Psoas muscle (tissue), 8 donors: ENCODE measurements around the gene CAST. TPM values are rescaled to one million over a fixed set of nuclear protein-coding genes. Genes with fewer than 3 reads are reported as not detected.

ENCODE experiments used
- ATAC-seq, 4 donors: fragments of 200-7000 bp; cut with Tn5 transposase; one replicate each; pipeline ENCODE4 v1.9.1; 2020; ENCODE audit warnings: moderate library complexity in 3 of 4, mild to moderate bottlenecking in 2 of 4
- DNase-seq, 2 donors: peaks; one replicate each; pipeline ENCODE4 v3.0.0-alpha.2; 2020
- H3K27ac ChIP-seq: fragments of 200-600 bp; one replicate; pipeline ENCODE4 v1.8.0; 2022
- H3K27me3 ChIP-seq, 3 donors: fragments of 200-600 bp in 1 of 3; one replicate each; pipeline versions ENCODE4 v1.6.1 to v1.8.0; 2013 to 2022; ENCODE audit warnings: low read length in 2 of 3, mild to moderate bottlenecking in 2 of 3, moderate library complexity in 1 of 3; ENCODE audit not compliant: insufficient read depth in 3 of 3
- H3K36me3 ChIP-seq, 2 donors: fragments of 200-600 bp in 1 of 2; one replicate each; pipeline versions ENCODE4 v1.6.1 to v1.8.0; 2013 to 2022; ENCODE audit warnings: low read depth in 1 of 2, mild to moderate bottlenecking in 1 of 2, moderate library complexity in 1 of 2; ENCODE audit not compliant: insufficient read depth in 1 of 2
- H3K4me1 ChIP-seq: fragments of 200-600 bp; one replicate; pipeline ENCODE4 v1.8.0; 2022
- H3K4me3 ChIP-seq: fragments of 200-600 bp; one replicate; pipeline ENCODE4 v1.8.0; 2022; ENCODE audit warnings: mild to moderate bottlenecking
- H3K9me3 ChIP-seq: fragments of 200-600 bp; one replicate; pipeline ENCODE4 v1.8.0; 2022
- CTCF ChIP-seq: fragments of 200-600 bp; IDR thresholded peaks from one replicate; pipeline ENCODE4 v1.8.0; 2022; ENCODE audit warnings: antibody characterized with exemption
- WGBS, 3 donors: extraction: QIAGEN DNeasy Blood & Tissue Kit; methylation state at CpG; one replicate each; pipeline versions ENCODE4 v1.1.6 to v1.1.7; 2013; 5-methylcytosine and 5-hydroxymethylcytosine counted together
- intact Hi-C, 2 donors: fragments of 100-400 bp; cut with DNase I; formaldehyde crosslinking; loops; one replicate each; pipeline versions ENCODE4 v1.11.0 to v1.14.2; 2022
- polyA plus RNA-seq, 3 donors: library from polyadenylated mRNA; stranded (reverse); fragments of 200-250 nt; gene quantifications; one replicate each; pipeline ENCODE4 v1.2.3, GENCODE V29; 2013
- total RNA-seq, 4 donors: library from RNA; stranded (reverse); fragmentation: NEBNext Ultra II Directional in 2 of 4; extraction: Animal tissue kit (Norgen Biotek cat#: 25700) in 2 of 4; gene quantifications; one replicate each; pipeline versions ENCODE4 v1.2.1 to v1.2.4, GENCODE V29; 2021 to 2023
- donor health status: healthy with polysubstance abuse.
- donor health status: DM: no; HTN: no; CAD: no; lungs with moderate emphysema.
- donor health status: Bipolar disorder and iron deficiency.
- donor health status: healthy.
- donor health status: DM: yes; HTN: yes; CAD: no.
- donor health status: DM: no; HTN: no; CAD: no.
- donor health status: DM: no; HTN: no; CAD: no.
- donor health status: DM: yes; HTN: yes; CAD: no.

Gene CAST
- total and polyA plus RNA-seq, 7 donors: 193 to 447 (median 312) TPM

GRCh38 chr5:96808541-96808828 lies 146.3 kb downstream of the CAST start:
- Histone ChIP-seq H3K27me3 (no peaks in the 10 kb centered on the region), H3K9me3 (no peaks in the 10 kb centered on the region), H3K36me3 (peaks cover 0 to 2% of the 10 kb centered on the region in 2 donors), H3K4me1 (peaks cover 18% of the 10 kb centered on the region), H3K27ac (peak overlapping the region; percentile 99), H3K4me3 (peak overlapping the region; percentile 92)
- intact Hi-C loops: loop anchor here in 1 of 2 donors (5.0 kb wide), 2 partner anchors 64 to 1166 kb away; no protein-coding TSS in a partner anchor
- 3 to 19% (median 5%) methylated on average over 2 of the region's 2 CpGs for WGBS, 3 donors
- no peak for DNase-seq
- ATAC-seq: no peak
- TF ChIP-seq CTCF: no peak

GRCh38 chr5:96808868-96809558 lies 146.8 kb downstream of the CAST start:
- 67 to 83% (median 75%) methylated on average over 8 of the region's 8 CpGs for WGBS, 3 donors
- intact Hi-C loops: loop anchor here in 1 of 2 donors (5.0 kb wide), 2 partner anchors 63 to 1167 kb away; no protein-coding TSS in a partner anchor
- Histone ChIP-seq H3K4me1 (peaks cover 18% of the 10 kb centered on the region), H3K27ac (peak overlapping the region; percentile 99), H3K4me3 (peak overlapping the region; percentile 92), H3K36me3 (no peaks in the 10 kb centered on the region), H3K27me3 (no peaks in the 10 kb centered on the region), H3K9me3 (no peaks in the 10 kb centered on the region)
- DNase-seq: no peak
- ATAC-seq: no peak
- TF ChIP-seq CTCF: no peak

- no peak overlapping the region for H3K27ac ChIP-seq
- no peaks in the 10 kb centered on the region for H3K27me3 ChIP-seq
Observed at GRCh38 chr5:96809921-96810320, 147.7 kb downstream of the CAST start.

GRCh38 chr5:96812851-96813250 lies 150.7 kb downstream of the CAST start:
- Histone ChIP-seq H3K9me3 (no peaks in the 10 kb centered on the region), H3K27me3 (no peaks in the 10 kb centered on the region), H3K27ac (no peak overlapping the region), H3K36me3 (no peaks in the 10 kb centered on the region), H3K4me3 (no peak overlapping the region), H3K4me1 (peaks cover 12% of the 10 kb centered on the region)
- TF ChIP-seq CTCF: no peak
- ATAC-seq: no peak
- DNase-seq: no peak
- intact Hi-C loops: no loop called here

More at GRCh38 chr5:96809921-96810320, 147.7 kb downstream of the CAST start:
- Histone ChIP-seq H3K9me3 (no peaks in the 10 kb centered on the region), H3K4me3 (no peak overlapping the region), H3K4me1 (peaks cover 18% of the 10 kb centered on the region), H3K36me3 (no peaks in the 10 kb centered on the region)
- DNase-seq (no peak), ATAC-seq (no peak)
- 92 to 96% (median 96%) methylated on average over 9 of the region's 9 CpGs for WGBS, 3 donors
- intact Hi-C loops: loop anchor here in 1 of 2 donors (5.0 kb wide), 2 partner anchors 62 to 1168 kb away; no protein-coding TSS in a partner anchor
- TF ChIP-seq CTCF: no peak

GRCh38 chr5:96814041-96814440 lies 151.9 kb downstream of the CAST start:
- intact Hi-C loops: no loop called here
- H3K4me3 ChIP-seq: no peak overlapping the region
- no peak overlapping the region for H3K27ac ChIP-seq
- ATAC-seq (no peak), DNase-seq (no peak)
- H3K4me1 ChIP-seq: peaks cover 6% of the 10 kb centered on the region
- no peaks in the 10 kb centered on the region for H3K36me3 ChIP-seq
- no peaks in the 10 kb centered on the region for H3K9me3 ChIP-seq
- H3K27me3 ChIP-seq: no peaks in the 10 kb centered on the region
- TF ChIP-seq CTCF: no peak
- WGBS, 3 donors: 91 to 94% (median 93%) methylated on average over 3 of the region's 3 CpGs
